HepG2 (cell line): ENCODE measurements around the gene GALR2. TPM values are rescaled to one million over a fixed set of nuclear protein-coding genes. Genes with fewer than 3 reads are reported as not detected.

Experiments
- ATAC-seq: fragments of 200-7000 bp; cut with Tn5 transposase; 3 replicates; pipeline ENCODE4 v1.9.1; 2020; ENCODE audit warnings: mild to moderate bottlenecking, moderate library complexity
- BruUV-seq: library from RNA; stranded (reverse); fragments of 400-500 nt; replicated peaks from 2 replicates; lab custom pipeline; 2021; lab: Mats Ljungman, UMichigan
- CTCF ChIA-PET: fragments of 300-600 bp; formaldehyde crosslinking; extraction: SDS; loops from one replicate; lab custom pipeline; 2021; ENCODE audit warnings: low total read pairs, inconsistent platforms, low intra/inter-chr PET ratio; lab: Yijun Ruan, JAX
- POLR2A ChIA-PET: fragments of 350-600 bp; sonication (Branson Sonifier 250); formaldehyde crosslinking; loops from one replicate; lab custom pipeline; 2020; ENCODE audit warnings: antibody characterized with exemption, inconsistent platforms; lab: Yijun Ruan, JAX
- DNase-seq: peaks from one replicate; pipeline ENCODE4 v3.0.0-alpha.2; 2015; ENCODE audit warnings: low spot score
- FAIRE-seq: peaks from 3 replicates; lab custom pipeline; 2011; peaks lifted over from hg19 to GRCh38; lab: Jason Lieb, UNC
- H2AFZ ChIP-seq: one replicate; pipeline ENCODE4 v1.6.1; 2011; ENCODE audit warnings: low read length, inconsistent platforms
- H3K27ac ChIP-seq: fragments of 300-600 bp; 3 replicates; pipeline ENCODE4 v1.8.0; 2011; ENCODE audit warnings: mixed run types, mild to moderate bottlenecking, mixed read lengths, low read length, inconsistent platforms; ENCODE audit not compliant: insufficient read depth; ENCODE audit errors: extremely low read length
- H3K27me3 ChIP-seq, 2 experiments: fragments of 200-600 bp in 1 of 2; 2 replicates in 1 of 2; 3 replicates in 1 of 2; pipeline versions ENCODE4 v1.6.0 to v1.8.0; 2011; ENCODE audit warnings: low read length in 2 of 2, mild to moderate bottlenecking in 2 of 2, moderate library complexity in 2 of 2, inconsistent platforms in 1 of 2; ENCODE audit not compliant: insufficient read depth in 2 of 2, control insufficient read depth in 1 of 2
- H3K36me3 ChIP-seq, 2 experiments: fragments of 200-600 bp in 1 of 2; replicated peaks in 1 of 2; 2 replicates in 1 of 2; 3 replicates in 1 of 2; pipeline versions ENCODE4 v1.5.1 to v1.8.0; 2011; ENCODE audit warnings: low read length in 2 of 2, inconsistent platforms in 1 of 2; ENCODE audit not compliant: insufficient read depth in 2 of 2, control insufficient read depth in 1 of 2
- H3K4me1 ChIP-seq: 2 replicates; pipeline ENCODE4 v1.5.1; 2012; ENCODE audit warnings: low read length, inconsistent platforms; ENCODE audit not compliant: insufficient read depth
- H3K4me2 ChIP-seq: 2 replicates; pipeline ENCODE4 v1.6.0; 2011; ENCODE audit warnings: low read depth, low read length, inconsistent platforms
- H3K4me3 ChIP-seq, 3 experiments: fragments of 200-600 bp in 1 of 3; sonication (generic), shearing (Covaris generic) in 1 of 3; replicated peaks in 1 of 3; 2 replicates each; pipeline ENCODE4 v1.5.1; 2011 to 2016; ENCODE audit warnings: low read length in 3 of 3, inconsistent platforms in 2 of 3, low read depth in 2 of 3, mild to moderate bottlenecking in 2 of 3, control low read depth in 1 of 3, mixed read lengths in 1 of 3; ENCODE audit not compliant: insufficient read depth in 1 of 3
- H3K79me2 ChIP-seq: one replicate; pipeline ENCODE4 v1.6.1; 2011; ENCODE audit warnings: low read length, inconsistent platforms; ENCODE audit not compliant: insufficient read depth
- H3K9ac ChIP-seq: 2 replicates; pipeline ENCODE4 v1.6.0; 2011; ENCODE audit warnings: mild to moderate bottlenecking, low read depth, low read length, inconsistent platforms; ENCODE audit not compliant: insufficient read depth
- H3K9me3 ChIP-seq: 2 replicates; pipeline ENCODE4 v1.5.1; 2012; ENCODE audit warnings: mild to moderate bottlenecking, low read length
- H4K20me1 ChIP-seq: 2 replicates; pipeline ENCODE4 v1.6.0; 2011; ENCODE audit warnings: inconsistent platforms, mild to moderate bottlenecking, low read length, moderate library complexity; ENCODE audit not compliant: insufficient read depth
- HOXA7 ChIP-seq: sonication (generic); formaldehyde crosslinking; IDR thresholded peaks from 2 replicates; pipeline ENCODE4 v1.8.1; 2022; ENCODE audit warnings: mild to moderate bottlenecking, missing genetic modification reagents, moderate library complexity
- NFE2L2 ChIP-seq: fragments of 150-350 bp; IDR thresholded peaks from 2 replicates; pipeline ENCODE4 v1.6.1; 2014; ENCODE audit warnings: low read length
- NFYB ChIP-seq: sonication (generic); formaldehyde crosslinking; IDR thresholded peaks from 2 replicates; pipeline ENCODE4 v1.4.0; 2020; ENCODE audit warnings: missing genetic modification reagents
- PTBP1 ChIP-seq: fragments of 200-400 bp; formaldehyde crosslinking; IDR thresholded peaks from 2 replicates; pipeline ENCODE4 v1.6.1; 2018; ENCODE audit warnings: low read length, low read depth; ENCODE audit not compliant: poor library complexity, severe bottlenecking
- SAFB2 ChIP-seq: sonication (generic); formaldehyde crosslinking; IDR thresholded peaks from 2 replicates; pipeline ENCODE4 v1.5.1; 2020; ENCODE audit warnings: missing genetic modification reagents, low read depth, mild to moderate bottlenecking, borderline replicate concordance
- SALL1 ChIP-seq: sonication (generic); formaldehyde crosslinking; IDR thresholded peaks from 2 replicates; pipeline ENCODE4 v1.8.0; 2022; ENCODE audit warnings: mild to moderate bottlenecking, missing genetic modification reagents
- SMC3 ChIP-seq: IDR thresholded peaks from 2 replicates; pipeline ENCODE4 v1.6.1; 2011; ENCODE audit warnings: low read length, improper control_type of control experiment
- SRSF4 ChIP-seq: fragments of 200-400 bp; formaldehyde crosslinking; IDR thresholded peaks from one replicate; pipeline ENCODE4 v1.6.1; 2018; ENCODE audit warnings: mild to moderate bottlenecking, low read depth, low read length, moderate library complexity; ENCODE audit not compliant: poor library complexity, severe bottlenecking
- ZNF263 ChIP-seq: sonication (generic); formaldehyde crosslinking; IDR thresholded peaks from 2 replicates; pipeline ENCODE4 v1.4.0; 2020; ENCODE audit warnings: missing genetic modification reagents
- ZNF781 ChIP-seq: sonication (generic); formaldehyde crosslinking; IDR thresholded peaks from 2 replicates; pipeline ENCODE4 v1.5.1; 2020; ENCODE audit warnings: borderline replicate concordance, mild to moderate bottlenecking, missing genetic modification reagents; ENCODE audit errors: not compliant biosample characterization
- ZSCAN25 ChIP-seq: sonication (generic); formaldehyde crosslinking; IDR thresholded peaks from 2 replicates; pipeline ENCODE4 v1.8.0; 2022; ENCODE audit warnings: mild to moderate bottlenecking, missing genetic modification reagents
- WGBS: methylation state at CpG from one replicate; pipeline ENCODE4 v1.1.6; 2017; ENCODE audit warnings: low lambda C conversion rate; 5-methylcytosine and 5-hydroxymethylcytosine counted together
- in situ Hi-C: cut with HindIII; loops from 2 replicates; pipeline ENCODE4 v1.10.0; 2017; ENCODE audit warnings: low pct_unique_long_range_greater_than_20kb; ENCODE audit not compliant: extremely low pct_ligation_motif_present
- intact Hi-C: fragments of 100-400 bp; cut with micrococcal nuclease; formaldehyde crosslinking; loops from one replicate; pipeline ENCODE4 v1.10.0; 2022; ENCODE audit not compliant: unreplicated experiment
- polyA plus RNA-seq, 8 experiments: library from polyadenylated mRNA; depleted of rRNA in 3 of 8; stranded (reverse) in 7 of 8; unstranded in 1 of 8; fragments of >200 nt; fragmentation: Illumina TruSeq in 4 of 8; extraction: Trizol in 4 of 8; gene quantifications; 2 replicates each; pipeline versions ENCODE4 v1.2.1 to v1.2.3, GENCODE V29; 2011 to 2016; ENCODE audit warnings: low read depth in 4 of 8, missing spikeins in 1 of 8, mixed read lengths in 1 of 8; ENCODE audit not compliant: insufficient read depth in 1 of 8
- total RNA-seq, 5 experiments: library from RNA; depleted of rRNA; stranded (reverse); fragments of >200 nt; fragmentation: Illumina TruSeq; extraction: Trizol; gene quantifications; 2 replicates each; pipeline ENCODE4 v1.2.3, GENCODE V29; 2016; ENCODE audit warnings: low read depth in 1 of 5
- TF ChIP-seq, protein P1 (sequence below): sonication (generic); formaldehyde crosslinking; IDR thresholded peaks from 2 replicates; pipeline ENCODE4 v1.5.0; 2020; ENCODE audit warnings: mild to moderate bottlenecking, missing genetic modification reagents, moderate library complexity
- TF ChIP-seq, protein P2 (sequence below): IDR thresholded peaks from 2 replicates; pipeline ENCODE4 v1.6.1; 2016; ENCODE audit warnings: control low read depth
- TF ChIP-seq, protein P3 (sequence below): fragments of 450-650 bp; IDR thresholded peaks from 2 replicates; pipeline ENCODE4 v1.6.1; 2016

Gene GALR2
- total and polyA plus RNA-seq, 2 of the 13 experiments (the other 11 are each of a cell fraction or from before 2014, with no cell fraction given) = 0.48 to 0.58 TPM

DNA sequence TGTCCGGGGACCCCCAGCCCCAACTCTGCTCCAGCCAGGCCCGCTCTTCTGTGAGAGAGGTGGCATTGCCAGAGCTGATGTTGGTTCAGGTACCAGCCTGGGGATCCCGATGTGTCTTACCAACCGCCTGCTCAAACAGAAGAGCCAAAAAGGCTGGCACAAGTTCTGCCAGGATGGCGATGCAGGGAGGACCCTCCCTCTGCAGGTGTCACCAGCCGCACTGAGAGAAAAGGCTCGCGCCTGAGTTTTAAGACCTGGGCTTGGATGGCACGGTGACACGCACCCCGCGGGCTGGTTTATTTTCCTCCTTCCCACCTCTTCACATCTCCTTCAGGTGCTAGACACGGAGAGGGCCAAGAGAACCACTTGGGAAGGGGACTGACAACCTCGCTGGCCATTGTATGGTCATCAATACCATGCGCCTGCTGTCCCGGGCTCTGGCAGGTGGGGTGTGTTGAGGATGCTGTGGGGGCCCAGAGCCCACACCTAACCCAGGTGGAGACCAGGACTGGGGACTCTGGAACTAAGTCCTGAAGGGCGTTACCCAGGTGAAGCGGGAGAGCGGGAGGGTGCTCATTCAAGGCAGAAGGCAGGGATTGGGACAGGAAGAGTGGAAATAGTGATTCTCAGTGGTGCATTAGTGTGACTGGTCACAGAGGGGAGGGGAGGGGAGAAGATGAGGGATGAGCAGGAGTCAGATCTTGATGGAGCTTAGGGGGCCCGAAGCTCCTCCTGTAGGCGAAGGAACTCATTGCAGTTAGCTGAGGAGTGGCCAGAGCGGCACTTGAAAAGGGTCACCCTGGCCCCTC, 50.2 kb downstream of the GALR2 start:
- TF ChIP-seq, protein P1, sequence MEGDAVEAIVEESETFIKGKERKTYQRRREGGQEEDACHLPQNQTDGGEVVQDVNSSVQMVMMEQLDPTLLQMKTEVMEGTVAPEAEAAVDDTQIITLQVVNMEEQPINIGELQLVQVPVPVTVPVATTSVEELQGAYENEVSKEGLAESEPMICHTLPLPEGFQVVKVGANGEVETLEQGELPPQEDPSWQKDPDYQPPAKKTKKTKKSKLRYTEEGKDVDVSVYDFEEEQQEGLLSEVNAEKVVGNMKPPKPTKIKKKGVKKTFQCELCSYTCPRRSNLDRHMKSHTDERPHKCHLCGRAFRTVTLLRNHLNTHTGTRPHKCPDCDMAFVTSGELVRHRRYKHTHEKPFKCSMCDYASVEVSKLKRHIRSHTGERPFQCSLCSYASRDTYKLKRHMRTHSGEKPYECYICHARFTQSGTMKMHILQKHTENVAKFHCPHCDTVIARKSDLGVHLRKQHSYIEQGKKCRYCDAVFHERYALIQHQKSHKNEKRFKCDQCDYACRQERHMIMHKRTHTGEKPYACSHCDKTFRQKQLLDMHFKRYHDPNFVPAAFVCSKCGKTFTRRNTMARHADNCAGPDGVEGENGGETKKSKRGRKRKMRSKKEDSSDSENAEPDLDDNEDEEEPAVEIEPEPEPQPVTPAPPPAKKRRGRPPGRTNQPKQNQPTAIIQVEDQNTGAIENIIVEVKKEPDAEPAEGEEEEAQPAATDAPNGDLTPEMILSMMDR (CRISPR knock-in tag) = peak; percentile 48
- TF ChIP-seq, protein P2, sequence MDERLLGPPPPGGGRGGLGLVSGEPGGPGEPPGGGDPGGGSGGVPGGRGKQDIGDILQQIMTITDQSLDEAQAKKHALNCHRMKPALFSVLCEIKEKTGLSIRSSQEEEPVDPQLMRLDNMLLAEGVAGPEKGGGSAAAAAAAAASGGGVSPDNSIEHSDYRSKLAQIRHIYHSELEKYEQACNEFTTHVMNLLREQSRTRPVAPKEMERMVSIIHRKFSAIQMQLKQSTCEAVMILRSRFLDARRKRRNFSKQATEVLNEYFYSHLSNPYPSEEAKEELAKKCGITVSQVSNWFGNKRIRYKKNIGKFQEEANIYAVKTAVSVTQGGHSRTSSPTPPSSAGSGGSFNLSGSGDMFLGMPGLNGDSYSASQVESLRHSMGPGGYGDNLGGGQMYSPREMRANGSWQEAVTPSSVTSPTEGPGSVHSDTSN (CRISPR knock-in tag) = no peak
- TF ChIP-seq, protein P3, sequence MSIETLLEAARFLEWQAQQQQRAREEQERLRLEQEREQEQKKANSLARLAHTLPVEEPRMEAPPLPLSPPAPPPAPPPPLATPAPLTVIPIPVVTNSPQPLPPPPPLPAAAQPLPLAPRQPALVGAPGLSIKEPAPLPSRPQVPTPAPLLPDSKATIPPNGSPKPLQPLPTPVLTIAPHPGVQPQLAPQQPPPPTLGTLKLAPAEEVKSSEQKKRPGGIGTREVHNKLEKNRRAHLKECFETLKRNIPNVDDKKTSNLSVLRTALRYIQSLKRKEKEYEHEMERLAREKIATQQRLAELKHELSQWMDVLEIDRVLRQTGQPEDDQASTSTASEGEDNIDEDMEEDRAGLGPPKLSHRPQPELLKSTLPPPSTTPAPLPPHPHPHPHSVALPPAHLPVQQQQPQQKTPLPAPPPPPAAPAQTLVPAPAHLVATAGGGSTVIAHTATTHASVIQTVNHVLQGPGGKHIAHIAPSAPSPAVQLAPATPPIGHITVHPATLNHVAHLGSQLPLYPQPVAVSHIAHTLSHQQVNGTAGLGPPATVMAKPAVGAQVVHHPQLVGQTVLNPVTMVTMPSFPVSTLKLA = no peak
- TF ChIP-seq NFE2L2 = no peak
- no peak for TF ChIP-seq SAFB2 (CRISPR knock-in tag)
- TF ChIP-seq ZNF263 = 0 out of 2 replicates have a peak, but pooled peaks have one; percentile 34
- no peak for TF ChIP-seq HOXA7 (CRISPR knock-in tag)
- TF ChIP-seq SMC3 = peak; percentile 22; the same call in 1 of the 2 replicates
- TF ChIP-seq ZNF781 (CRISPR knock-in tag) = no peak
- TF ChIP-seq SRSF4 = no peak
- no peak for TF ChIP-seq PTBP1
- no peak for TF ChIP-seq NFYB (CRISPR knock-in tag)
- TF ChIP-seq SALL1 = 0 out of 2 replicates have a peak, but pooled peaks have one; percentile 16
- TF ChIP-seq ZSCAN25 (CRISPR knock-in tag) = 0 out of 2 replicates have a peak, but pooled peaks have one; percentile 43
- Histone ChIP-seq H3K4me2 (no peak overlapping the region), H3K36me3 (no peaks in the 10 kb centered on the region), H4K20me1 (no peaks in the 10 kb centered on the region), H3K27ac (no peak overlapping the region), H3K4me3 (no peak overlapping the region), H3K9ac (no peak overlapping the region), H3K27me3 (peaks cover 0 to 13% of the 10 kb centered on the region in 2 experiments; a peak in 3 of 5 replicates), H3K79me2 (no peaks in the 10 kb centered on the region), H3K9me3 (no peaks in the 10 kb centered on the region), H2AFZ (no peak overlapping the region), H3K4me1 (peaks cover 17% of the 10 kb centered on the region)
- no TSS peak for BruUV-seq
- CTCF ChIA-PET = interaction anchor here (1.0 to 5.1 kb wide), 5 partner anchors 23 to 154 kb away, joined by 3 to 35 read pairs (median 6); no protein-coding TSS in a partner anchor
- ATAC-seq (peak; percentile 20), FAIRE-seq (peak; percentile 49), DNase-seq (no peak)
- intact Hi-C loops (no loop called here), in situ Hi-C loops (loop anchor here (5.0 kb wide), 2 partner anchors 33 to 153 kb away; no protein-coding TSS in a partner anchor)
- POLR2A ChIA-PET = interaction anchor here (0.8 to 2.8 kb wide), 5 partner anchors 9 to 53 kb away, joined by 3 to 13 read pairs (median 4); no protein-coding TSS in a partner anchor
- 64% methylated on average over 19 of the region's 22 CpGs for WGBS
